ENCODE measurements around the gene RCHY1.
A peak's percentile ranks its signal among the peaks of the same experiment; 100 is the strongest.
"Not testable (repeated sequence)": the region's sequence is repeated elsewhere in the genome, so short reads cannot be mapped to it uniquely, and the experiment has no call there.

Gene RCHY1

GRCh38 chr4:75514131-75514948 is at the start of gene RCHY1, which contains the start of gene THAP6:
RCHY1 (minus strand) TSS chr4:75514403; CDS start chr4:75514286, 117 bp downstream.
THAP6 (plus strand) TSS chr4:75514473; CDS start chr4:75515453, 980 bp downstream.
- DNase-seq (ENCODE audit: low read depth) = peak; percentile 92

DNA sequence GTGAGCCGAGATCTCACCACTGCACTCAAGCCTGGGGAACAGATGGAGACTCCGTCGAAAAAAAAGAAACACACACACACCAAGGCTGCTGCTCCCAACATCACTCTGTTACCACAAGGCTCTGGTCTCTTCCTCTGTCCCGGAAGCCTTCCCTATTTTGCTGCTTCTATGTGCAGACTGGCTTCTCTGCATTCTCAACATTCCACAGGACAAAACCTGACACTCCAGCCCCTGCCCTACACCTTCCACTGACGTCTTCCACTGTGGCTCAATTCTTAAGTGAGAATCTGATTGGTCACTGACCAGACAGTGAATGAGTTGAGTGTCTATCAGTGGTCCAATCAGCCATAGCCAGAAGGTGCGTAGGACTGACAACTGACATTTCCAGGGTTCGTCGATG is 47.6 kb upstream of the RCHY1 start:
- DNase-seq (ENCODE audit: low read depth) = no peak

- DNase-seq (ENCODE audit: low read depth) = no peak
Observed at GRCh38 chr4:75557696-75558095, 43.5 kb upstream of the RCHY1 start.

DNA sequence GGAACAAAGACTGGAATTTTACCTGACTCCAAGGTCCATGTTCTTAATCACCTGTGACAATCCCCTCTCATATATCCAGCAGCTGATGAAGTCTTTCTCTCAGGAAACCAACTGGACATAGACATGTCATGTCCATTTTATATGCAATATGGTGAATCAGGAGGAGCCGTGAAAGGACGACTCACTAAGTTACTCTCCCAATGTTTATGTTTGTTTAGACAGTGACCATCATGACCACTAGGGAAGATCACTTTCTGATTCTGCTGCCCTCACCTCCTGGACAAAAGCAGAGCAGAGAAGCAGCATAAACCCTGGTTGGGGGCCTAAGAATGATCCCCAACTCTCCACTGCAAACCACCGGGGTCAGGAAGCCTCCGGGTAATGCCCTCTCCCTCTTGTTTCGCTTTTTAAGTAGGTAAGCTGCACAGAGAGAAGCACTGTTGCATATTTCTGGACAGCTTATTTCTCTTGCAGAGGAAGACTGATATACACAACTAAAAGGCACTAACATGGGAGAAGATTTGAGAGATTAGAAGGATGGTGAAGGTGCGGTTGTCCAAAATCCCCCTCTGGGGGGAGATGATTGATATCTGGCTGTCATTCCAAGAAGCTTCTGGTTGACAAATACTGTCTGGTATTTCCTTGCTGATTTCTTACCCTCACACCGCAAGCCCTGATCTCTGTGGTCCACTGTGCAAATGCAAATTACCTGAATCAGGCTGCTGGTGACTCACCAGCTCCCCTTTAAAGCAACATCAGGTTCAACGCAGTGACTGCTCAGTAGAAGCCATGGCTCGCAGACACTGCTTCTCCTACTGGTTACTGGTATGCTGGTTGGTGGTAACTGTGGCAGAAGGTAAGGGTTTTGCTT is 41.3 kb upstream of the RCHY1 start, which contains the start of gene ODAPH:
Gene ODAPH (plus strand): TSS at position 773 of the 871 bp plus-strand sequence. CDS start 17 bp downstream, at position 790.
- no peak for DNase-seq (ENCODE audit: low read depth)

- DNase-seq (ENCODE audit: low read depth) = no peak
Observed at GRCh38 chr4:75552452-75552851, 38.2 kb upstream of the RCHY1 start.

- DNase-seq (ENCODE audit: low read depth) = no peak
Observed at GRCh38 chr4:75549019-75549418, 34.8 kb upstream of the RCHY1 start.

- no peak for DNase-seq (ENCODE audit: low read depth)
Observed at GRCh38 chr4:75547647-75548387, 33.6 kb upstream of the RCHY1 start.

DNA sequence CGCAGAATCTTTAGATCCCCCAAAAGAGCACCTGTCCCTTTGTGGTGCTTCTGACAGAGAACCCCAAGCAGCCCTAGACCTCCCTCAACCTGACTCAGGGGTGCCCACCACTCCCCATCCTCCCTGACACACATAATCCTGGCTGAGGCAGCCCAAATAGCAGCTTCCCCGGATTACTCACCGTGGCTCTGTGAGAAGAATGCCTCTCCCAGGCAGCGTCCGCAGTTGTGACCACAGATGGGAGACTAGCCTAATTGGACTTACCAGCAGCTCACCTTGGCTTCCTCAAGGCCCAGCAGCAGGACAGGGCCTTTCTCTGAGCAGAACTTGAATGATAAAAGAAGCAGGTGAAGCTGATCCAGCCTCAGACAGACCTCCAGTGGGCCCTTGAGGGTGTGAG is 31.3 kb upstream of the RCHY1 start:
- DNase-seq (ENCODE audit: low read depth) = no peak

GRCh38 chr4:75544870-75545269 is 30.7 kb upstream of the RCHY1 start:
- no peak for DNase-seq (ENCODE audit: low read depth)

DNA sequence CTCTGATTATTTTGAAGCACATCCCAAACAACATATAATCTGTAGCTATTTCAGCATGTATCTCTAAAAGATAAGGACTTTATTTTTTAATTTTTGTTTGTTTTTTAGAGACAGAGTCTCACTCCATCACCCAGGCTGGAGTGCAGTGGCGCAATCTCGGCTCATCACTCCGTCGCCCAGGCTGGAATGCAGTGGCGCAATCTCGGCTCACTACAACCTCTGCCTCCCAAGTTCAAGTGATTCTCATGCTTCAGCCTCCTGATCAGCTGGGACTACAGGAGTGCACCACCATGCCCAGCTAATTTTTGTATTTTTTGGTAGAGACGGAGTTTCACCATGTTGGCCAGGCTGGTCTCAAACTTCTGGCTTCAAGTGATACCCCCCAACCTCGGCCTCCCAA is 30.0 kb upstream of the RCHY1 start:
- not testable (repeated sequence) for DNase-seq (ENCODE audit: low read depth)

DNA sequence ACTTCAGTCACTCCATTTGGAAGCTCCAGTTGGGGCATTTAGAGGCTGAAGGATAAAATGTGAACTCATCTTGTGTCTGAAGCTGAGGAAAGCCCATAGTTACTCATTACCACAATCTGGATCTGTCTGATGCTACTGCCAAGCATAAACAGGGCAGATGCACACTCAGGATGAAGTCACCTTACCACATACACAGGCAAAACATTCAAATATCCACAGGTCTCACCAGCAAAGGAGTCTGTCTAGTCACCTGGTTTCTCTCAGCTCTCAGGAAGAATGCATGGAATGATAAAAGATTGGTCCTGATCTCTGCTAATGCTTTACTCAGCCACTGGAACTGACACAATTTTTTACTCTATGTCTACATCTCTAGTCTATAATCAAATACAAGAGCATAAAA is 28.6 kb upstream of the RCHY1 start:
- DNase-seq (ENCODE audit: low read depth) = no peak

DNA sequence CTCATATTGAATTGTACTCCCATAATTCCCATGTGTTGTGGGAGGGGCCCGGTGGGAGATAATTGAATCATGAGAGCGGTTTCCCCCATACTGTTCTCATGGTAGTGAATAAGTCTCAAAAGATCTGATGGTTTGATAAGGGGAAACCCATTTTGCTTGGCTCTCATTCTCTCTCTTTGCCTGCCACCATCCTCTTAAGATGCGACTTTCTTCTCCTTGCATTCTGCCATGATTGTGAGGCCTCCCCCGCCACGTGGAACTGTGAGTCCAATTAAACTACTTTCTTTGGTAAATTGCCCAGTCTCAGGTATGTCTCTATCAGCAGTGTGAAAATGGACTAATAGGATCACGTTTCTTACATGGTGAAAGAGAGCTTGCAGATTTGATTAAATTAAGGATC is 23.1 kb upstream of the RCHY1 start:
- DNase-seq (ENCODE audit: low read depth) = not testable (repeated sequence)

DNA sequence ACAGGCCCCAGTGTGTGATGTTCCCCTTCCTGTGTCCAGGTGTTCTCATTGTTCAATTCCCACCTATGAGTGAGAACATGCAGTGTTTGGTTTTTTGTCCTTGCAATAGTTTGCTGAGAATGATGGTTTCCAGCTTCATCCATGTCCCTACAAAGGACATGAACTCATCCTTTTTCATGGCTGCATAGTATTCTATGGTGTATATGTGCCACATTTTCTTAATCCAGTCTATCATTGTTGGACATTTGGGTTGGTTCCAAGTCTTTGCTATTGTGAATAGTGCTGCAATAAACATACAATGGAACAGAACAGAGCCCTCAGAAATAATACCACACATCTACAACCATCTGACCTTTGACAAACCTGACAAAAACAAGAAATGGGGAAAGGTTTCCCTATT is 19.7 kb upstream of the RCHY1 start:
- DNase-seq (ENCODE audit: low read depth) = not testable (repeated sequence)

GRCh38 chr4:75533339-75533887 is 19.2 kb upstream of the RCHY1 start:
- not testable (repeated sequence) for DNase-seq (ENCODE audit: low read depth)

GRCh38 chr4:75531536-75532143 is 17.4 kb upstream of the RCHY1 start:
- not testable (repeated sequence) for DNase-seq (ENCODE audit: low read depth)

DNA sequence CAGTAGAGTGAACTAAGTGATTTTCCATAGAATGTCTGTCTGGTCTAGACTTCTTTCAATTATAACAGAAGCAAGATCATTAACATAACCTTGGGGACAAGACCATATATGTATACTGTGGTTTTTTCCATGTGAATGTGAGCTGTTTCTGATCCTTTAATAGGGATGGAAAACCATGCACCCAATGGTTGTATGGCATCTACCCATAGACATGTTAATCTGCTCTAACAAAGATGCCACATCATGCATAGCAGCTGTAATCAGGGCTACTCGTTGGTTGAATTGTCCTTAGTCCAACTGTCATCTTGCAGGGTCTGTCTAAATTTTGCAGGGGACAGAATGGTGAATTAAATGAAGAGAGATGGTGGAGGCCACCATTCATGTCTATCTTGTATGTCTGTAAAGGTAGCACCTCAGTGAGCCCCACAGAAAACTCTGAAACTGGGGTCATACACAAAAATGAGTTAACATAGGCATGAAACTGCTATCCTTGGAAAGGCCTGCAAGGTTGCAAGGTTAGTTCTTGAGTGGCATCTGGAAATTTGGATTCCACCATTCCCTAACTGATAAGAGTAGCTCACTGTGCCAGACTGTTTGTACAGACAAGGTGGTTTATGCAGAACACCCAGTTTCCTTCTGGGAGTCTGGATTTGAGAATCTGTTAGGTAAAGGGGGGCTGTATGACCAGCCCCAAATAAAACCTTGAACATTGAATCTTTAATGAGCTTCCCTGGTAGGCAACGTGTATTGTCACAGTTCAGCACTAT is 16.5 kb upstream of the RCHY1 start:
- DNase-seq (ENCODE audit: low read depth) = no peak

- DNase-seq (ENCODE audit: low read depth) = no peak
Observed at GRCh38 chr4:75527482-75527881, 13.3 kb upstream of the RCHY1 start.

DNA sequence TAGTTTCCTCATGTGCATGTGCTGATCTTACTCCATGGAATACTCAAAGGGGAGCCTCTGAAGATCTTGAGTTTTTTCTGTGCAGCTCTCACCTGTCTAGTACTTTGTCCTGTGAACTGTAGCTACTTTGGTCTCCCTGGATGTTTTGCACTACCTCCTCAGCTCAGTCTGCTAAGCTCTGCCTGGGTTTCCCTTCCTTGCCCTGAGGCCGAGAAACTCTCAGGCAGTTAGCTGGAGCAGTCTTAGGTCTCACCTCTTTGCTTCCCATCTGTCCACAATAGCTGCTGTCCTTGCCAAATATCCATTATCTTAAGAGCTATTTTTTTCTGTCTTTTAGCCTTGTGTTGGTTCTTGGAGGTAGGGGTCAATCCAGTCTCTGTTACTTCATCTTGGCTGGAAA is 11.7 kb upstream of the RCHY1 start:
- DNase-seq (ENCODE audit: low read depth) = no peak

- DNase-seq (ENCODE audit: low read depth) = no peak
Observed at GRCh38 chr4:75525086-75525485, 10.9 kb upstream of the RCHY1 start.

GRCh38 chr4:75519452-75519851 is 5.2 kb upstream of the RCHY1 start:
- not testable (repeated sequence) for DNase-seq (ENCODE audit: low read depth)

- no peak for DNase-seq (ENCODE audit: low read depth)
Observed at GRCh38 chr4:75516144-75516543, 1.9 kb upstream of the RCHY1 start.

Measured in T-helper 22 cell (primary cell).